IPS-20b (cell line): ENCODE data around the gene TENM4.
A peak's percentile ranks its signal among the peaks of the same experiment; 100 is the strongest.
"Not testable (repeated sequence)": the region's sequence is repeated elsewhere in the genome, so short reads cannot be mapped to it uniquely, and the experiment has no call there.

Experiments used
- H3K27ac ChIP-seq: one replicate; pipeline ENCODE4 v1.5.1; 2013; ENCODE audit warnings: low read length
- H3K27me3 ChIP-seq: 2 replicates; pipeline ENCODE4 v1.6.1; 2013; ENCODE audit warnings: mild to moderate bottlenecking, low read length, inconsistent platforms; ENCODE audit not compliant: insufficient read depth
- H3K36me3 ChIP-seq: 2 replicates; pipeline ENCODE4 v1.6.1; 2013; ENCODE audit warnings: low read depth, mild to moderate bottlenecking, inconsistent platforms, low read length, moderate library complexity; ENCODE audit not compliant: insufficient read depth
- H3K4me1 ChIP-seq: 2 replicates; pipeline ENCODE4 v1.6.1; 2013; ENCODE audit warnings: mild to moderate bottlenecking, control low read depth, inconsistent platforms, low read length, moderate library complexity; ENCODE audit not compliant: insufficient read depth
- H3K4me3 ChIP-seq: 2 replicates; pipeline ENCODE4 v1.5.1; 2013; ENCODE audit warnings: mild to moderate bottlenecking, low read length, inconsistent platforms
- H3K9ac ChIP-seq: 2 replicates; pipeline ENCODE4 v1.6.1; 2013; ENCODE audit warnings: low read depth, mild to moderate bottlenecking, inconsistent platforms, low read length, moderate library complexity
- H3K9me3 ChIP-seq: 2 replicates; pipeline ENCODE4 v1.6.1; 2013; ENCODE audit warnings: mild to moderate bottlenecking, low read depth, low read length, inconsistent platforms; ENCODE audit not compliant: insufficient read depth

TENM4 gene

GRCh38 chr11:78879094-78879980 lies 561.5 kb downstream of the TENM4 start:
- H3K27ac ChIP-seq, H3K27me3 ChIP-seq, H3K4me3 ChIP-seq, H3K9ac ChIP-seq, H3K4me1 ChIP-seq: not testable (repeated sequence)
- Histone ChIP-seq H3K9me3 (peaks cover 12% of the 10 kb centered on the region), H3K36me3 (peaks cover 18% of the 10 kb centered on the region; the same call in 1 of the 2 replicates)

GRCh38 chr11:78878631-78879030 lies 562.2 kb downstream of the TENM4 start:
- no peak overlapping the region for H3K27ac ChIP-seq
- H3K36me3 ChIP-seq: peaks cover 18% of the 10 kb centered on the region; the same call in 1 of the 2 replicates
- H3K4me3 ChIP-seq: no peak overlapping the region

GRCh38 chr11:78876676-78877075 lies 564.2 kb downstream of the TENM4 start:
- no peaks in the 10 kb centered on the region for H3K4me1 ChIP-seq
- H3K9ac ChIP-seq: no peak overlapping the region
- H3K4me3 ChIP-seq: no peak overlapping the region
- H3K27me3 ChIP-seq: no peaks in the 10 kb centered on the region
- H3K9me3 ChIP-seq: peaks cover 12% of the 10 kb centered on the region
- peaks cover 18% of the 10 kb centered on the region; the same call in 1 of the 2 replicates for H3K36me3 ChIP-seq
- no peak overlapping the region for H3K27ac ChIP-seq

More at GRCh38 chr11:78878631-78879030, 562.2 kb downstream of the TENM4 start:
- no peak overlapping the region for H3K9ac ChIP-seq
- peaks cover 12% of the 10 kb centered on the region for H3K9me3 ChIP-seq
- no peaks in the 10 kb centered on the region for H3K4me1 ChIP-seq
- no peaks in the 10 kb centered on the region for H3K27me3 ChIP-seq

- Histone ChIP-seq H3K27me3 (no peaks in the 10 kb centered on the region), H3K36me3 (no peaks in the 10 kb centered on the region), H3K4me1 (peaks cover 31% of the 10 kb centered on the region), H3K4me3 (no peak overlapping the region), H3K9ac (no peak overlapping the region), H3K9me3 (no peaks in the 10 kb centered on the region), H3K27ac (no peak overlapping the region)
Measured at GRCh38 chr11:78870655-78871054, 570.2 kb downstream of the TENM4 start.

- H3K9ac ChIP-seq: peak overlapping the region; percentile 17; the same call in 1 of the 2 replicates
- no peaks in the 10 kb centered on the region for H3K36me3 ChIP-seq
- no peaks in the 10 kb centered on the region for H3K27me3 ChIP-seq
- H3K27ac ChIP-seq: no peak overlapping the region
- peaks cover 31% of the 10 kb centered on the region for H3K4me1 ChIP-seq
- H3K4me3 ChIP-seq: no peak overlapping the region; the same call in 1 of the 2 replicates
- no peaks in the 10 kb centered on the region for H3K9me3 ChIP-seq
Measured at GRCh38 chr11:78869293-78869692, 571.5 kb downstream of the TENM4 start.

- no peaks in the 10 kb centered on the region for H3K36me3 ChIP-seq
- no peak overlapping the region for H3K27ac ChIP-seq
- H3K27me3 ChIP-seq: no peaks in the 10 kb centered on the region
- no peaks in the 10 kb centered on the region for H3K9me3 ChIP-seq
- peaks cover 31% of the 10 kb centered on the region for H3K4me1 ChIP-seq
- no peak overlapping the region; the same call in 1 of the 2 replicates for H3K9ac ChIP-seq
- H3K4me3 ChIP-seq: peak overlapping the region; percentile 15; the same call in 1 of the 2 replicates
Measured at GRCh38 chr11:78868563-78868962, 572.3 kb downstream of the TENM4 start.

GRCh38 chr11:78860720-78861422 lies 580.0 kb downstream of the TENM4 start:
- Histone ChIP-seq H3K27me3 (no peaks in the 10 kb centered on the region), H3K4me3 (no peak overlapping the region), H3K9me3 (no peaks in the 10 kb centered on the region), H3K36me3 (no peaks in the 10 kb centered on the region), H3K27ac (no peak overlapping the region), H3K9ac (no peak overlapping the region), H3K4me1 (peaks cover 2% of the 10 kb centered on the region; the same call in 1 of the 2 replicates)

- H3K9me3 ChIP-seq: no peaks in the 10 kb centered on the region
- H3K4me1 ChIP-seq: peaks cover 2% of the 10 kb centered on the region; the same call in 1 of the 2 replicates
- no peaks in the 10 kb centered on the region for H3K27me3 ChIP-seq
- no peaks in the 10 kb centered on the region for H3K36me3 ChIP-seq
- H3K4me3 ChIP-seq: no peak overlapping the region
- H3K9ac ChIP-seq: no peak overlapping the region
- no peak overlapping the region for H3K27ac ChIP-seq
Measured at GRCh38 chr11:78857688-78858087, 583.1 kb downstream of the TENM4 start.

- Histone ChIP-seq H3K9ac (no peak overlapping the region), H3K4me3 (no peak overlapping the region), H3K36me3 (no peaks in the 10 kb centered on the region), H3K4me1 (peaks cover 2% of the 10 kb centered on the region; the same call in 1 of the 2 replicates), H3K27ac (no peak overlapping the region), H3K9me3 (no peaks in the 10 kb centered on the region), H3K27me3 (no peaks in the 10 kb centered on the region)
Measured at GRCh38 chr11:78856211-78856610, 584.6 kb downstream of the TENM4 start.

- H3K9me3 ChIP-seq: no peaks in the 10 kb centered on the region
- no peaks in the 10 kb centered on the region for H3K36me3 ChIP-seq
- H3K27me3 ChIP-seq: no peaks in the 10 kb centered on the region
- H3K4me1 ChIP-seq: peaks cover 2% of the 10 kb centered on the region; the same call in 1 of the 2 replicates
- H3K9ac ChIP-seq: no peak overlapping the region
- no peak overlapping the region for H3K27ac ChIP-seq
- no peak overlapping the region for H3K4me3 ChIP-seq
Measured at GRCh38 chr11:78855116-78855515, 585.7 kb downstream of the TENM4 start.

GRCh38 chr11:78853521-78853920 lies 587.3 kb downstream of the TENM4 start:
- Histone ChIP-seq H3K27me3 (no peaks in the 10 kb centered on the region), H3K27ac (no peak overlapping the region), H3K9me3 (no peaks in the 10 kb centered on the region), H3K4me1 (peaks cover 2% of the 10 kb centered on the region; the same call in 1 of the 2 replicates), H3K9ac (no peak overlapping the region), H3K36me3 (no peaks in the 10 kb centered on the region), H3K4me3 (no peak overlapping the region)
